GM18520 (cell line): Measurements from ENCODE around the gene KCND1.

Experiments used
- ATAC-seq: cut with Tn5 transposase; IDR thresholded peaks from one replicate; pipeline ENCODE4 v1.9.1; 2021; ENCODE audit not compliant: unreplicated experiment

The KCND1 gene

DNA sequence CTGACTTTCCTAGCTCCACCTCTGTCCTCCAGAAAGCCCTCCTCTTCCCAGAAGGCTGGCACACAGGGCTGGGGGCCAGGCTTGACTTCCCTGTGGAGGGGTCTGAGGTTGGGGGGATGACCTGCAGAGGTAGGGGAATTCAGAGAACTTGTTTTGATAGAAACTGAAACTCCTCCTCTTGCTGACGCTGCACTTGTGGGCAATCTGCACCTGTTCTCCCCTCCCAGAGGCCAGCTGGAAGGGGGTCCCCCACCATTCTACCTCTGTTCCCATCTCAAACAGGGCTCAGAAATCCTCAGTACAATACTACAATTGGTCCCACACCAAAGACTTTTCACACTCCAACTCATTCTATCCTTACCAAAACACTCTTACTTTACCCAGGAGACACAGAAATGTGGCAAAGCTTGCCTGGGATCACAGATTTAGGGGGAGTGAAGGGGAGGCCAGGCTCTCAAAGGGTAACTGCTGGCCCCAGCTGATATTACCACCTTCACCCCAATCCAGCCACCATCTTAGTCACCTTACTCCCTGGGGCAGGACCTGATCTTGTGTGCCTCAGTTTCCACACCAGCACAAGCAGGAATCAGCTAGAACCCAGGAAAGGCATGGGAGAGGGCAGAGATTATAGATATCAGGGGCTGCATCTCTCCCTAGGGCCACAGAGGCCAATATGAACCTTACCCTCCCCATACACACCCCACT is 32.8 kb downstream of the KCND1 start:
- peak; percentile 47 for ATAC-seq

DNA sequence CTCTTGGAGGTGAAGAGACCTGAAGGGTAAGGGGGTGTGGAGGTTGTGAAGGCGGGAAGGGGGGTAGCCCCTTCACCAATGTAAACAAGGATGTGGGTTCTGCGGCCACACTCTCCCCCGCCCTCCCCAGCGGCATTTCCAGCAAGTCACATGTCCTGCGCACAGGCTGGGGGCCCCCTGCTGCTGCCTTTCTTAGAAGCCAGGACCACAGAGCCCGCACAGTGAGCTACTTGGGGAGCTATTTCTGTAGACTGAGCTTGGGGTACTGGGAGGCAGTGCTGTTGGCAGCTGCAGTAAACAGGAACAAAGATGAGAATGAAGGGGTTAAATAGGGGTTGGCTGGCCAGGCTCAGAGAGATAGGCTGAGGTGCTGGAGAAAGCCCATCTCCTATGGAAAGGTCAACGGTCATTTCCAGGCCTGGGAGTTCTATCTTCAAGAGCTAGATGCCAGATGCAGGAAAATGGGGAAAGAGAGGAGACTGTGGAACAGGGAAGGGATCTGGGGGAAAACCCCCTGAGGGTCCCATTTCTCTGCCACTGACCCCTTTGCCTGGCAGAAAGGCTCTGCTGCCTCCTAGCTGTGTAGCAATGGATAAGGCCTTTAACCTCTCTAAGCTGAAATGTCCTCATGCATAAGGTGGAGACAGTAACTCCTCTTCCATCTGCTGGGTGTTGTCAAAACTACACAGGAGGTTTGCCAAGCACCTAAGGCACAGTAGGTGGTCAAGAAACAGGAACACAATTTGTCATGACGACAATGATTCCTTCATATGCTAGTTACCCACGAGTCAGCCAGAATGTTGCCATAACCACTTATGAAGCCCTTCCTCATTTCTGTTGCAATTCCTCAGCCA is 34.4 kb downstream of the KCND1 start:
- ATAC-seq, result peak; percentile 33

DNA sequence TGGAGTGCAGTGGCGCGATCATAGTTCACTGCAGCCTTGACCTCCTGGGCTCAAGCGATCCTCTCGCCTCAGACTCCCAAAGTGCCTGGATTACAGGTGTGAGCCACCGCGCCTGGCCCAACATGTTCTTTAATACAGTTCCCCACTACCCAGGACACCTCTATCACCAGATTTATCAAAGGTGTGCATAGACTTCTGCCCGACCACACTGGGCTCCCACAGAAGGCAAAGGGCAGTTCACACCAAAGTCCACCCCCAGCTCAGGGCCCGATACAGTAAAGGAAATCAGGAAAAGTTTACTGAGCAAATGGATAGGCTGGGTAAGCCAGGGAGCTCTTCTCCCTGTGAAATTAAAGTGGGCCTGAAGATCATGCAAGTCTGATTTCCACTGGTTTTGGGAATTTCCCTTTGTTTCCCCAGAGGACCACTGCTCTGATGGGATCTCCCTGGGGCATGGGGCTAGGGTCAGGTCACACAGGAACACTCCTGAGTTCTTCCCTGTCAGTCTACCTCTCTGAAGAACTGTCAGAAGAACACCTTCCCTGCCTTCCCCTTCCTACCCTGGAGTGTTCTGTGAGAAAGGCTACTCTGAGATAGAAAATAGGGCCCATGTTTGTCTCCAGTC is 35.1 kb downstream of the KCND1 start:
- no peak for ATAC-seq

DNA sequence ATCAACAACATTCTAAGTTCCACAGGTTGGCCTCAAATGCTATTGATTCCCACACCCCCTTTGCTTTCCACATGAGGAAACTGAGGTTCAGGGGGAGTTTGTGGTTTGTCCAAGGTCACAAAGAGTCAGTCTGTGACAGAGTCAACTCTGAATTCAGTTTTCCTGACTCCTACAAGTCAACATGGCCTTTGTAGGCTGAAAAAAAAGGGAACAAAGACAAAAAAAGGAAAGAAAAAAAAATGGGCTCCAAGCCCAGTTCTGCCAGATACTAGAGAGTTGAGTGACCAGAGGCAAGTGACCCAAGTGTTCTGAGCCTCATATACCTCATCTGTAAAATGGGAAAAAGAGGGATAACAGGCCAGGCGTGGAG is 36.4 kb downstream of the KCND1 start:
- no peak for ATAC-seq

- no peak for ATAC-seq
Measured at GRCh38 chrX:48934581-48935300, 36.9 kb downstream of the KCND1 start.

DNA sequence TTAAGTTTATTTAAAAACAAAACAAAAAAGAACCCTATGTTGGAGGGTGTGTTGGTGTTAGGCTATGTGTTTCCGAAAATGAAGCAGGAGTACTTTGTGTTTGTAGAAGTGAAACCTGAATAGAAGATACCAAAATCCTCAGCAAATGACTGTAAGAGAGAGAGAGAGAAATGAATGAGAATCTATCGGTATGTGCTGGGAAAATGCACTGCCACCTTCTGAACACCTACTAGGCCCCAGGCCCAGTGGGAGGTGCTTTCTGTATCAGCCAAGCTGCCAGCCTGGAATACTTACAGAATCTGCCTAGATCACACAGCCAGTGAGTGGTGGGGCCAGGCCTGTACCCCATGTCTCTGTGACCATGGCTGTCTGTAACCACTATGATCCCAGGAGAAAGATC is 37.9 kb downstream of the KCND1 start:
- ATAC-seq, result no peak

- no peak for ATAC-seq
Measured at GRCh38 chrX:48927736-48928382, 43.8 kb downstream of the KCND1 start.

DNA sequence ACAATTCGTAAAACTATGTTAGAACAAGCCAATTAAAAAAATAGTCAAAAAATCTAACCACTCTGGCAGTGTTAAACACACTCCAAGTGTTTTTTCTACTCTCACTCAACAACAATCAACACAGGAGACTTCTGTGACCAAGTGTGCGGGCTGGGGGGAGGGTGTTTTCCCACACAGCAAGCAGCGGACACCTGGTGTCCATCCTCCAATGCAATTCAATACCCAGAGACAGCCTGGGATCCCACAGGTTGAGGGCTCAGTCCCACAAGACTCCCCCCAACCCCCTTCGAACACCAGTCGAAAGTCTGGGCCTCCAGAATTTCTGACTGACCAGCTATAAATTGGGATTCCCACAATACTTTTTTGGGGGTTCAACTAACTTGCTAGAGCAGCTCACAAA is 44.5 kb downstream of the KCND1 start:
- ATAC-seq, result no peak

DNA sequence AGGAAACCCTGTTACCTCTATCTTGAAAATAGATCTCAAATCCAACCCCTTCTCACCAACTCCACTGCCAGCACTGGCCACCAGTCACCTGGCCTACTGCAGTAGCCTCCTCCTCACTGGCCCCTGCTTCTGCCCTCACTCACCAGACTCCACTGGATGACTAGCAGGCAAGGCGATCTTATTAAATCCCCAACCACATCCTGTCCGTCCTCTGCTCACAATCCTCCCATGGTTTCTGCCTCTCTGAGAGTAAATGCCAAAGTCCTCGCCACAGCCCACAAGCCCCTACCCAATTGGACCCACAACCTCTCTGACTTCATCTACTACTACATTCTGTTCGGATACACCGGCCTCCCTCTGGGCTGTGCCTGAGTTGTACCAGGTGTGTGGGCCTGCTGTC is 47.4 kb downstream of the KCND1 start:
- ATAC-seq, result no peak

DNA sequence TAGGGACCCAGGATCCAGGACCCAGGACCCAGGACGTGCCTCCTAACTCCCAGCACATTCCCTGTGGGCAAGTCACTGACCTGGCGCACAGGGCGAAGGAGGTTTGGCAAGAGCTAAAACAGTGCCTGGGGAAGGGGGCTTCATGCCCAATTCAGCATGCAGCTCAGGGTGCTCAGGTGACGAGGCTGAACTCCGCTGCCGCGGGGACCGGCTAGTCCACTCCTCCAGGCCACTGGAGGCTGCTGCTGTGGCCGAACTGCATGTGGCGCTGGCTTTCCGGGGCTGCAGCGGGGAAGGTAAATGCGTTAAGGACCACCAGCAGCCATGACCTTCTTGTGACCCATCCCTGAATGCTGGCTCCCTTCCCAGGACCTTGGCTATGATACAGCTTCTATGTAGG is 47.9 kb downstream of the KCND1 start:
- no peak for ATAC-seq

GRCh38 chrX:48920718-48921104 is 50.9 kb downstream of the KCND1 start:
- no peak for ATAC-seq

GRCh38 chrX:48919947-48920717 is 51.5 kb downstream of the KCND1 start:
- ATAC-seq, result no peak

DNA sequence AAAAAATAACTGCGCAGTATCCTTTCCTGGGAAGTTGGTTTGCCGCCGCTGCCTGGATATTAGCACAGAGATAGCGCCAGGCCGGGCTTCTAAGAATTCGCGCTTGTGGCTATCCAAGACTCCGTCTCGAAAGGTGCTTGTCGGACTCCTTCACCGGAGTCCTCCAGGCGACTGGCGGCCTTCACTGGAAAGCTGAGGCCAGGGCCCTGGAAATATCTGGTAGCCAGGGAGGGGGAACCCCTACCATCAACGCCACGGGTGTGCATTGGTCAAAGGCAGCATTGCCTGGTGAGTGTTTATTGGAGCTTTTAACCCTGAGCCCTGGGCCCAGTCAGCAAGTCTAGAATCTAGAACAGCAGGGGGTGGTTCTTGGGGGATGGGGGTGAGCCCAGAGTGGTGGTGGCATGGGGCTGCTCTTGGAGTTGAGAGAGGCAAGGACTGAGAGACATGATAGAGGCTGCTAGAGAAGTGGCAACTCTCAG is 52.2 kb downstream of the KCND1 start:
- peak; percentile 13 for ATAC-seq

DNA sequence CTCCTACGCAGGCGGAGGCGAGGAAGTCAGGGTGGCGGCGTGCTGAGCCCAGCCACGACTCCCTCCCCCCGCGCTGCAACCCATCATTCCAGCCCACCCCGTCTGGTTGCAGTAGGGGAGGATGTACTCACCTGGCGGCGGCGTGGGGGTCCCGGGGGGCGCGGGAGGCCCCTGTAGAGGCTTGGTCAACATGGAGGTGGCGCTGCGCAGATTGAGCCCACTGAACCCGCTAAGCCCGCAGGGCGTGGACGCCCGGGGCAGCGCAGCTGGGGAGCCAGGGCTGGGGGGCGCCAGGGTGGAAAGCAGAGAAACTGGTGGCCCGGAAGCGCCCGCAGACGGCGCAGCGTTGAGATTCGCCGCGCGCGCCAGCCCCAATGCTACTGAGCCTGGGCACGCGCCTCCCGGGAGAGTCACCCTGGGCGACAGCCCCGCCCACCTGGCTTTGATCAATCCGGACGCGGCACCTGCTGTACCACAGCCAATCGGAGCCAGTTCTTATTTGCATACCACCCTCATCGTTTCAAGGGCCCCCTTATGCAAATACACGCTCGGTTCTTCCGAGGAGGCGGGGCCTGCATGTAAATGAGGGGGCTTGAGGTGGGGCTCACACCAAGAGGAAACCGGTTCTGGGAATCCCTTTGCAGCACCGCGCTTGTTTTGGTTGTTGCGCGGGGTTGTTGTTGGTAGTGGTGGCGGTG is 52.9 kb downstream of the KCND1 start, which contains the start of gene PIM2:
TSS of gene PIM2 (minus strand) at position 382 of the 698 bp plus-strand sequence. CDS start at position 192, 190 bp downstream.
- peak; percentile 54 for ATAC-seq

DNA sequence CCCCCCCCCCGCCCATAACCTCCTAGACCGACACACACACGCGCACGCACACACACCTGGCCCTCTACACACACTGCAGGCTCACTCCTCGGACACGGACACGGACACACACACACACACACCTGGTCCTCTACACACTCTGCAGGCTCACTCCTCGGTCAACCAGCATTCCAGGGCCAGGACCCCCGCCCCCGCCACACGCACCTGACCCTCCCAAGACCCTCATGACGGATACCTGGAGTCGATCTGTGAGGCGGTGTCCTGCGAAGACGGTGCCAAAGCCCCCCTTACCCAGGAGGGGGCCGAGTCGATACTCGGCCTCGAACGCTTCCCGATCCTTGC is 53.4 kb downstream of the KCND1 start:
- no peak for ATAC-seq

- peak; percentile 21 for ATAC-seq
Measured at GRCh38 chrX:48917139-48918001, 54.3 kb downstream of the KCND1 start.

- no peak for ATAC-seq
Measured at GRCh38 chrX:48914593-48915493, 56.8 kb downstream of the KCND1 start.
